ENCODE measurements around the gene DIPK1A.

DNA sequence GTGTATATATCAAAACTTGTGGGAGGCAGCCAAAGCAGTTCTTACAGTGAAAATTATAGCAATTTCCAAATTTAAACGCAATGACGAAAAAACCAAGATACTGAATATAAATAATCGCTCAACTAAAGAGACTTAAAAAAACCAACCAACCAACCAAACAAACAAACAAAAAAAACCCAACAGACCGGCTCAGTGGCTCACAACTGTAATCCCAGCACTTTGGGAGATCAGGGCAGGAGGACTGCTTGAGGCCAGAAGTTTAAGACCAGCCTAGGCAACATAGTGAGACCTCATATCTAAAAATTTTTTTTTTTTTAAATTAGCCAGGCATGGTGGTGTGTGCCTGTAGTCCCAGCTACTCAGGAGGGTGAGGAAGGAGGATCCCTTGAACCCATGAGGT is 106.0 kb downstream of the DIPK1A start:
- no peak for TF ChIP-seq CTCF (IDR thresholded peaks at IDR 0.05)
- no peak for TF ChIP-seq POLR2A (IDR thresholded peaks at IDR 0.05)
